SK-N-SH (cell line): ENCODE results near the gene SLC19A3. TPM values are rescaled to one million over a fixed set of nuclear protein-coding genes. Genes with fewer than 3 reads are reported as not detected.

Experiments
- CTCF ChIA-PET: fragments of 300-600, 350-600 bp; formaldehyde crosslinking; extraction: SDS; loops from one replicate; lab custom pipeline; 2021; lab: Yijun Ruan, JAX
- POLR2A ChIA-PET: fragments of 350-600 bp; sonication (Branson Sonifier 250); formaldehyde crosslinking; extraction: SDS; loops from one replicate; lab custom pipeline; 2020; ENCODE audit warnings: antibody characterized with exemption, inconsistent platforms; lab: Yijun Ruan, JAX
- DNase-seq: peaks from one replicate; pipeline ENCODE4 v3.0.0; 2012
- H2AFZ ChIP-seq: fragments of 200-600 bp; sonication (generic); 2 replicates; pipeline ENCODE4 v1.8.1; 2016; ENCODE audit warnings: antibody characterized with exemption, mild to moderate bottlenecking, low read depth
- H3F3A ChIP-seq: fragments of 200-600 bp; sonication (generic); replicated peaks from 2 replicates; pipeline ENCODE3; 2016; ENCODE audit warnings: antibody characterized with exemption, mild to moderate bottlenecking; ENCODE audit not compliant: insufficient read depth
- H3K27ac ChIP-seq, 2 experiments: fragments of 200-500 bp in 1 of 2; fragments of 200-600 bp in 1 of 2; sonication (Bioruptor generic) in 1 of 2; sonication (generic), shearing (Covaris generic) in 1 of 2; 2 replicates each; pipeline versions ENCODE4 v1.5.1 to v1.6.1; 2014 to 2016; ENCODE audit warnings: low read depth in 2 of 2, inconsistent platforms in 1 of 2, low read length in 1 of 2, mild to moderate bottlenecking in 1 of 2, mixed read lengths in 1 of 2
- H3K27me3 ChIP-seq: fragments of 200-600 bp; sonication (generic), shearing (Covaris generic); 2 replicates; pipeline ENCODE4 v1.6.1; 2016; ENCODE audit warnings: mixed run types; ENCODE audit not compliant: insufficient read depth
- H3K36me3 ChIP-seq, 2 experiments: fragments of 200-500 bp in 1 of 2; fragments of 200-600 bp in 1 of 2; sonication (Bioruptor generic) in 1 of 2; sonication (generic) in 1 of 2; replicated peaks in 1 of 2; 2 replicates each; pipeline versions ENCODE3 to v1.5.1; 2014 to 2016; ENCODE audit warnings: low read length in 1 of 2, mild to moderate bottlenecking in 1 of 2; ENCODE audit not compliant: insufficient read depth in 2 of 2, control insufficient read depth in 1 of 2
- H3K4me1 ChIP-seq, 2 experiments: fragments of 200-500 bp in 1 of 2; fragments of 200-600 bp in 1 of 2; sonication (Bioruptor generic) in 1 of 2; sonication (generic), shearing (Covaris generic) in 1 of 2; 2 replicates each; pipeline versions ENCODE4 v1.5.1 to v1.6.1; 2014 to 2016; ENCODE audit warnings: low read depth in 1 of 2, low read length in 1 of 2, mixed run types in 1 of 2; ENCODE audit not compliant: insufficient read depth in 2 of 2, control insufficient read depth in 1 of 2
- H3K4me2 ChIP-seq: fragments of 200-600 bp; sonication (generic), shearing (Covaris generic); 2 replicates; pipeline ENCODE4 v1.6.1; 2017; ENCODE audit warnings: mixed run types
- H3K4me3 ChIP-seq, 2 experiments: fragments of 200-500 bp in 1 of 2; fragments of 200-600 bp in 1 of 2; sonication (Bioruptor generic) in 1 of 2; sonication (generic), shearing (Covaris generic) in 1 of 2; 2 replicates each; pipeline versions ENCODE4 v1.5.1 to v1.8.1; 2014 to 2016; ENCODE audit warnings: low read depth in 2 of 2, inconsistent platforms in 1 of 2, low read length in 1 of 2, mild to moderate bottlenecking in 1 of 2, mixed read lengths in 1 of 2, moderate library complexity in 1 of 2
- H3K79me2 ChIP-seq: fragments of 200-600 bp; sonication (generic); 2 replicates; pipeline ENCODE4 v1.8.1; 2017; ENCODE audit warnings: mild to moderate bottlenecking; ENCODE audit not compliant: insufficient read depth
- H3K9ac ChIP-seq: fragments of 200-600 bp; sonication (generic); 2 replicates; pipeline ENCODE4 v1.6.1; 2017; ENCODE audit warnings: mixed run types
- H3K9me2 ChIP-seq: fragments of 200-600 bp; sonication (generic); 2 replicates; pipeline ENCODE4 v1.6.1; 2017; ENCODE audit warnings: mixed run types
- H3K9me3 ChIP-seq: fragments of 200-600 bp; sonication (generic); 2 replicates; pipeline ENCODE4 v1.6.1; 2017; ENCODE audit warnings: mixed run types, mild to moderate bottlenecking, moderate library complexity
- H4K20me1 ChIP-seq: fragments of 200-600 bp; sonication (generic); 2 replicates; pipeline ENCODE4 v1.6.1; 2017; ENCODE audit warnings: mild to moderate bottlenecking, mixed run types; ENCODE audit not compliant: insufficient read depth
- ELF1 ChIP-seq: IDR thresholded peaks from 2 replicates; pipeline ENCODE4 v1.4.0; 2012
- JUND ChIP-seq: IDR thresholded peaks from 2 replicates; pipeline ENCODE4 v1.4.0; 2012
- MEF2A ChIP-seq: IDR thresholded peaks from 2 replicates; pipeline ENCODE4 v1.4.0; 2012; ENCODE audit warnings: low read depth, borderline replicate concordance
- MXI1 ChIP-seq: IDR thresholded peaks from 2 replicates; pipeline ENCODE4 v1.6.1; 2012; ENCODE audit warnings: mild to moderate bottlenecking, low read depth, low read length, improper control_type of control experiment
- RFX5 ChIP-seq: IDR thresholded peaks from 2 replicates; pipeline ENCODE4 v1.6.1; 2012; ENCODE audit warnings: mild to moderate bottlenecking, improper control_type of control experiment, low read length
- TAF1 ChIP-seq: IDR thresholded peaks from 2 replicates; pipeline ENCODE4 v1.6.1; 2012; ENCODE audit warnings: low read depth, mild to moderate bottlenecking, low read length, moderate library complexity, borderline replicate concordance
- WGBS: methylation state at CpG from one replicate; pipeline ENCODE4 v1.1.6; 2017; ENCODE audit warnings: low lambda C conversion rate; 5-methylcytosine and 5-hydroxymethylcytosine counted together
- polyA plus RNA-seq, 3 experiments: library from polyadenylated mRNA; depleted of rRNA; stranded (reverse); fragments of >200 nt; gene quantifications; 2 replicates each; pipeline ENCODE4 v1.2.3, GENCODE V29; 2012
- TF ChIP-seq, protein P1 (sequence below): fragments of 200-600 bp; sonication (generic); IDR thresholded peaks from 2 replicates; pipeline ENCODE4 v1.6.1; 2017; ENCODE audit warnings: antibody characterized with exemption, mild to moderate bottlenecking, moderate library complexity
- TF ChIP-seq, protein P2 (sequence below): fragments of 150-350 bp; IDR thresholded peaks from 2 replicates; pipeline ENCODE4 v1.6.1; 2016; ENCODE audit warnings: mild to moderate bottlenecking, low read depth, low read length
- TF ChIP-seq, protein P3 (sequence below): IDR thresholded peaks from 2 replicates; pipeline ENCODE4 v1.6.1; 2012; ENCODE audit warnings: mild to moderate bottlenecking, low read depth, low read length, moderate library complexity
- TF ChIP-seq, protein P4 (sequence below): fragments of 150-350 bp; IDR thresholded peaks from 2 replicates; pipeline ENCODE4 v1.6.1; 2017; ENCODE audit warnings: antibody characterized with exemption, low read length, low read depth, borderline replicate concordance

SLC19A3 gene
- polyA plus RNA-seq, 1 of the 3 experiments (the other 2 are of a cell fraction): 0.02 TPM

DNA sequence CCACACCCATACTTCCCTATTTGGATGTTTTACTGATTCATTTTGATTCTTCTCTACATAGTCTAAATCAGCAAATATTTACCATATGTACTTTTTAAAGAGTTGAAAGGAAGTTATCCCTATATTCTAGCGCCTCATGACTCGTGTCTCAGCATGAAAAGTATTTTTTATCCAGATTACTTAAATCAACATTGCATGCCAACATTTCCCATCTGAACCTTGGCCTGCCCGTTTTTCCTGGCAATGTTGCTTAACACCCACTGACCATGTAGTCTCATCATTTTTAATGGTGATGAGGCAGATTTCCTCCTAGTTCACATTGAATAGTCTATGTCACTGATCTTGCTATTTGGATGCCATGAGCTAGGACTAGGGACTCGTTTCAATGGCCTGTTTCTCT lies 64.4 kb downstream of the SLC19A3 start:
- DNase-seq: no peak
- Histone ChIP-seq H3K36me3 (no peaks in the 10 kb centered on the region), H3K4me2 (no peak overlapping the region), H3K9me3 (no peaks in the 10 kb centered on the region), H3K9me2 (no peaks in the 10 kb centered on the region), H3K27me3 (no peaks in the 10 kb centered on the region), H4K20me1 (no peaks in the 10 kb centered on the region), H3K9ac (no peak overlapping the region), H3K4me3 (no peak overlapping the region), H3K27ac (no peak overlapping the region), H2AFZ (no peak overlapping the region), H3K79me2 (no peaks in the 10 kb centered on the region), H3K4me1 (no peaks in the 10 kb centered on the region), H3F3A (no peaks in the 10 kb centered on the region)
- ChIA-PET POLR2A (no interaction called here), CTCF (interaction anchor here (1.5 kb wide), 2 partner anchors 174 to 248 kb away, joined by 4 read pairs; no protein-coding TSS in a partner anchor)
- 13% methylated on average over 4 of the region's 4 CpGs for WGBS
- no peak for TF ChIP-seq RFX5
- TF ChIP-seq JUND: no peak
- TF ChIP-seq, protein P1, sequence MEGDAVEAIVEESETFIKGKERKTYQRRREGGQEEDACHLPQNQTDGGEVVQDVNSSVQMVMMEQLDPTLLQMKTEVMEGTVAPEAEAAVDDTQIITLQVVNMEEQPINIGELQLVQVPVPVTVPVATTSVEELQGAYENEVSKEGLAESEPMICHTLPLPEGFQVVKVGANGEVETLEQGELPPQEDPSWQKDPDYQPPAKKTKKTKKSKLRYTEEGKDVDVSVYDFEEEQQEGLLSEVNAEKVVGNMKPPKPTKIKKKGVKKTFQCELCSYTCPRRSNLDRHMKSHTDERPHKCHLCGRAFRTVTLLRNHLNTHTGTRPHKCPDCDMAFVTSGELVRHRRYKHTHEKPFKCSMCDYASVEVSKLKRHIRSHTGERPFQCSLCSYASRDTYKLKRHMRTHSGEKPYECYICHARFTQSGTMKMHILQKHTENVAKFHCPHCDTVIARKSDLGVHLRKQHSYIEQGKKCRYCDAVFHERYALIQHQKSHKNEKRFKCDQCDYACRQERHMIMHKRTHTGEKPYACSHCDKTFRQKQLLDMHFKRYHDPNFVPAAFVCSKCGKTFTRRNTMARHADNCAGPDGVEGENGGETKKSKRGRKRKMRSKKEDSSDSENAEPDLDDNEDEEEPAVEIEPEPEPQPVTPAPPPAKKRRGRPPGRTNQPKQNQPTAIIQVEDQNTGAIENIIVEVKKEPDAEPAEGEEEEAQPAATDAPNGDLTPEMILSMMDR: no peak
- TF ChIP-seq, protein P2, sequence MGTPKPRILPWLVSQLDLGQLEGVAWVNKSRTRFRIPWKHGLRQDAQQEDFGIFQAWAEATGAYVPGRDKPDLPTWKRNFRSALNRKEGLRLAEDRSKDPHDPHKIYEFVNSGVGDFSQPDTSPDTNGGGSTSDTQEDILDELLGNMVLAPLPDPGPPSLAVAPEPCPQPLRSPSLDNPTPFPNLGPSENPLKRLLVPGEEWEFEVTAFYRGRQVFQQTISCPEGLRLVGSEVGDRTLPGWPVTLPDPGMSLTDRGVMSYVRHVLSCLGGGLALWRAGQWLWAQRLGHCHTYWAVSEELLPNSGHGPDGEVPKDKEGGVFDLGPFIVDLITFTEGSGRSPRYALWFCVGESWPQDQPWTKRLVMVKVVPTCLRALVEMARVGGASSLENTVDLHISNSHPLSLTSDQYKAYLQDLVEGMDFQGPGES: no peak
- no peak for TF ChIP-seq ELF1
- no peak for TF ChIP-seq MXI1
- TF ChIP-seq, protein P3, sequence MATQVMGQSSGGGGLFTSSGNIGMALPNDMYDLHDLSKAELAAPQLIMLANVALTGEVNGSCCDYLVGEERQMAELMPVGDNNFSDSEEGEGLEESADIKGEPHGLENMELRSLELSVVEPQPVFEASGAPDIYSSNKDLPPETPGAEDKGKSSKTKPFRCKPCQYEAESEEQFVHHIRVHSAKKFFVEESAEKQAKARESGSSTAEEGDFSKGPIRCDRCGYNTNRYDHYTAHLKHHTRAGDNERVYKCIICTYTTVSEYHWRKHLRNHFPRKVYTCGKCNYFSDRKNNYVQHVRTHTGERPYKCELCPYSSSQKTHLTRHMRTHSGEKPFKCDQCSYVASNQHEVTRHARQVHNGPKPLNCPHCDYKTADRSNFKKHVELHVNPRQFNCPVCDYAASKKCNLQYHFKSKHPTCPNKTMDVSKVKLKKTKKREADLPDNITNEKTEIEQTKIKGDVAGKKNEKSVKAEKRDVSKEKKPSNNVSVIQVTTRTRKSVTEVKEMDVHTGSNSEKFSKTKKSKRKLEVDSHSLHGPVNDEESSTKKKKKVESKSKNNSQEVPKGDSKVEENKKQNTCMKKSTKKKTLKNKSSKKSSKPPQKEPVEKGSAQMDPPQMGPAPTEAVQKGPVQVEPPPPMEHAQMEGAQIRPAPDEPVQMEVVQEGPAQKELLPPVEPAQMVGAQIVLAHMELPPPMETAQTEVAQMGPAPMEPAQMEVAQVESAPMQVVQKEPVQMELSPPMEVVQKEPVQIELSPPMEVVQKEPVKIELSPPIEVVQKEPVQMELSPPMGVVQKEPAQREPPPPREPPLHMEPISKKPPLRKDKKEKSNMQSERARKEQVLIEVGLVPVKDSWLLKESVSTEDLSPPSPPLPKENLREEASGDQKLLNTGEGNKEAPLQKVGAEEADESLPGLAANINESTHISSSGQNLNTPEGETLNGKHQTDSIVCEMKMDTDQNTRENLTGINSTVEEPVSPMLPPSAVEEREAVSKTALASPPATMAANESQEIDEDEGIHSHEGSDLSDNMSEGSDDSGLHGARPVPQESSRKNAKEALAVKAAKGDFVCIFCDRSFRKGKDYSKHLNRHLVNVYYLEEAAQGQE: no peak
- no peak for TF ChIP-seq MEF2A
- TF ChIP-seq TAF1: no peak
- TF ChIP-seq, protein P4, sequence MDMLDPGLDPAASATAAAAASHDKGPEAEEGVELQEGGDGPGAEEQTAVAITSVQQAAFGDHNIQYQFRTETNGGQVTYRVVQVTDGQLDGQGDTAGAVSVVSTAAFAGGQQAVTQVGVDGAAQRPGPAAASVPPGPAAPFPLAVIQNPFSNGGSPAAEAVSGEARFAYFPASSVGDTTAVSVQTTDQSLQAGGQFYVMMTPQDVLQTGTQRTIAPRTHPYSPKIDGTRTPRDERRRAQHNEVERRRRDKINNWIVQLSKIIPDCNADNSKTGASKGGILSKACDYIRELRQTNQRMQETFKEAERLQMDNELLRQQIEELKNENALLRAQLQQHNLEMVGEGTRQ: no peak
